ENCODE data around the gene PALD1. TPM values are rescaled to one million over a fixed set of nuclear protein-coding genes. Genes with fewer than 3 reads are reported as not detected.

Gene PALD1
- polyA plus RNA-seq, 1 experiment, result 0.17 TPM

DNA sequence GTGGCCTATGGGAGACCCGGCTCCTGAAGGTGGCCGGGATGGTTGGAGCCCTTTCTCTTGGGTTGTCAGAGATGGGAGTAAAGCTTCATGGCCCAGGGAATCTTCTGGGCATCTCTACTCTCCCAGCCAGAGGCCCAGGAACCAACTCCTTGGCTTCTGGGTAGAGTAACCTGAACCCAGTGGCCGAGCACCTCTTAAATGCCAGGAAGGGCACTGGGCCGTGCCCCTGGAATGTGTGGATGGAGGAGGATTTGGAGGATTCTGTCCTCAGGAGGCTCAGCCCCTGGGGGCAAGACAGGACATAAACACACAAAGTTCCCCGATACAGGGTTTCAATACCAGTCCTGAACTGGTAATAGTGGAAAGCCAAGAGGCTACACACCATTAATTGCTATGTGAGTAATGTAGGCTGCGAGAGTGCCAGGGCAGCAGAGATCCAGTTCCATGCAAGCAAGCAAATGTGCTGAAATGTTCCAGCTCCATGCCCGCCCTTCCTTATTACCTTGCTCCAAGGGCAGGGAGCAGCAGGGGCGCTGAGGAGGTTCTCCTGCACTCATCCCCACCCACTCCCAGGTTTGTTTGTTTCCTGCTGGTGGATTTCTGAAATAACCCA, 1.2 kb downstream of the PALD1 start:
- Histone ChIP-seq H3K27me3 (ENCODE audit: control insufficient read depth, insufficient read depth, low read length) (peaks cover 67% of the 10 kb centered on the region), H3K27ac (ENCODE audit: low read depth, low read length) (no peak overlapping the region), H3K9me3 (ENCODE audit: control insufficient read depth, insufficient read depth, low read length) (no peaks in the 10 kb centered on the region), H3K4me3 (ENCODE audit: low read depth, low read length) (no peak overlapping the region)
- no peak for DNase-seq (ENCODE audit: low read depth, low spot score)
- TF ChIP-seq, protein P1, sequence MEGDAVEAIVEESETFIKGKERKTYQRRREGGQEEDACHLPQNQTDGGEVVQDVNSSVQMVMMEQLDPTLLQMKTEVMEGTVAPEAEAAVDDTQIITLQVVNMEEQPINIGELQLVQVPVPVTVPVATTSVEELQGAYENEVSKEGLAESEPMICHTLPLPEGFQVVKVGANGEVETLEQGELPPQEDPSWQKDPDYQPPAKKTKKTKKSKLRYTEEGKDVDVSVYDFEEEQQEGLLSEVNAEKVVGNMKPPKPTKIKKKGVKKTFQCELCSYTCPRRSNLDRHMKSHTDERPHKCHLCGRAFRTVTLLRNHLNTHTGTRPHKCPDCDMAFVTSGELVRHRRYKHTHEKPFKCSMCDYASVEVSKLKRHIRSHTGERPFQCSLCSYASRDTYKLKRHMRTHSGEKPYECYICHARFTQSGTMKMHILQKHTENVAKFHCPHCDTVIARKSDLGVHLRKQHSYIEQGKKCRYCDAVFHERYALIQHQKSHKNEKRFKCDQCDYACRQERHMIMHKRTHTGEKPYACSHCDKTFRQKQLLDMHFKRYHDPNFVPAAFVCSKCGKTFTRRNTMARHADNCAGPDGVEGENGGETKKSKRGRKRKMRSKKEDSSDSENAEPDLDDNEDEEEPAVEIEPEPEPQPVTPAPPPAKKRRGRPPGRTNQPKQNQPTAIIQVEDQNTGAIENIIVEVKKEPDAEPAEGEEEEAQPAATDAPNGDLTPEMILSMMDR (IDR thresholded peaks at IDR 0.05; ENCODE audit: low read depth, low read length), result no peak
- POLR2A ChIA-PET, result no interaction called here
- CTCF ChIA-PET, result no interaction called here

GRCh38 chr10:70480239-70480861, 1.8 kb downstream of the PALD1 start:
- no peaks in the 10 kb centered on the region for H3K9me3 ChIP-seq (ENCODE audit: control insufficient read depth, insufficient read depth, low read length)
- peaks cover 61% of the 10 kb centered on the region for H3K27me3 ChIP-seq (ENCODE audit: control insufficient read depth, insufficient read depth, low read length)
- CTCF ChIA-PET, result no interaction called here
- no peak for DNase-seq (ENCODE audit: low read depth, low spot score)
- no peak overlapping the region for H3K27ac ChIP-seq (ENCODE audit: low read depth, low read length)
- TF ChIP-seq, protein P1 (IDR thresholded peaks at IDR 0.05; ENCODE audit: low read depth, low read length), result no peak
- H3K4me3 ChIP-seq (ENCODE audit: low read depth, low read length), result no peak overlapping the region
- POLR2A ChIA-PET, result no interaction called here

DNA sequence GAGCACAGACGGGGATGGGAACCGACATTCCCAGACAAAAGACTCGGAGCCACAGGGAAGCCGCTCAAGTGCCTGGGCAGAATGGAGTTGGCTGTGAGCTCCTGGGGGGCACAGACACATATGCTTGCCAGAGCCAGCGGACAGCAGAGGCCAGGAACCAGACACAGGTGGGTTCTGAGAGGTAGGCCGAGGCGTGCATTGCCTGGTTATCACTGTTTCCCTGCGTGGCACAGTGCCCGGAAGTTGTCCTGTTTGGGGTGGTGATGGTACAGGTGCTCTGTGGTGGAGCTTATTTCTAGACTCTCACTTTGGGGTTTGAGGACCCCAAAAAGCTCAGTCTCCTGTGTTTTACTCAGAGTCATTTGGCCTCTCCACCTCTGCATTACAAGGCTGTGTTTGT, 2.5 kb downstream of the PALD1 start:
- TF ChIP-seq, protein P1 (IDR thresholded peaks at IDR 0.05; ENCODE audit: low read depth, low read length), result no peak
- DNase-seq (ENCODE audit: low read depth, low spot score), result no peak
- H3K4me3 ChIP-seq (ENCODE audit: low read depth, low read length), result no peak overlapping the region

DNA sequence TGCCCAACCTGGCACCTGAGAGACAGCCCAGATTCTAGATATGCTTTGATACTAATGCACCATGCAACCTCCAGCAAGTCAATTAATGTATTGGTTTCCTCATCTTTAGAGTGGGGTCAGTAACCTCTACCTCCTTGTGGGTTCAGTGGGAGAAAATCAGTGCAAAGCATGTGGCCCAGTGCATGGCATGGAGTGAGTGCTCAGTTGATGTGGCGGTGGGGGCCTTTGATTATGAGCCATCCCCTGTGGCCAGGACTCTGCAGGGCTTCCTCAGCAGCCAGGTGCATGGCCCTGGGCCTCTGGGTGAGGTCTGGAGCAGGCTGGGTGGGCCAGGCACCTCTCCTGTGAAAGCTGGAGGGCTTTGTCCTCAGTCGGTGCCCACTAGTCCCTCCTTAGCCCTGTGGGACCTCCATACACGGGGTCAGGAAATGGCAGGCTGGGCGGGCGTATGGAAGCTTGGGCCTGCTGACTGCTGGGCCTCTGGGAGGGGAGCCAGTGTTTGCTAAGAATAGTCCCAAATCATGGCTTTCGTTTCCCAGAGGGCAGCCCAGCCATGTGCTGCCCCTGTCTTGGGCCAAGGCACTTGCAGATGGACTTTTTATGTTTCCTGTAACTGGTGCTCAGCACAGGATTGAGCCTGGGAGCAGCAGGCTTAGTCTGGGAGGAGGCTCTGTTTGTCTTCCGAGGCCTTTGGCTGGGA, 3.4 kb downstream of the PALD1 start:
- CTCF ChIA-PET, result no interaction called here
- no peaks in the 10 kb centered on the region for H3K9me3 ChIP-seq (ENCODE audit: control insufficient read depth, insufficient read depth, low read length)
- POLR2A ChIA-PET, result no interaction called here
- peaks cover 52% of the 10 kb centered on the region for H3K27me3 ChIP-seq (ENCODE audit: control insufficient read depth, insufficient read depth, low read length)
- TF ChIP-seq, protein P1 (IDR thresholded peaks at IDR 0.05; ENCODE audit: low read depth, low read length), result no peak
- H3K27ac ChIP-seq (ENCODE audit: low read depth, low read length), result no peak overlapping the region
- no peak overlapping the region for H3K4me3 ChIP-seq (ENCODE audit: low read depth, low read length)
- no peak for DNase-seq (ENCODE audit: low read depth, low spot score)

More for the DNA sequence above, 2.5 kb downstream of the PALD1 start:
- ChIA-PET POLR2A (no interaction called here), CTCF (no interaction called here)
- peaks cover 59% of the 10 kb centered on the region for H3K27me3 ChIP-seq (ENCODE audit: control insufficient read depth, insufficient read depth, low read length)
- no peaks in the 10 kb centered on the region for H3K9me3 ChIP-seq (ENCODE audit: control insufficient read depth, insufficient read depth, low read length)
- H3K27ac ChIP-seq (ENCODE audit: low read depth, low read length), result no peak overlapping the region

Data from AG04450 (cell line).